Lower lobe of right lung (tissue), 2 donors: Measurements from ENCODE around the gene GRIK1. TPM values are rescaled to one million over a fixed set of nuclear protein-coding genes. Genes with fewer than 3 reads are reported as not detected.

Experiments
- ATAC-seq, 2 donors: fragments of 200-7000 bp; cut with Tn5 transposase; one replicate each; pipeline ENCODE4 v1.9.1; 2020 to 2022; ENCODE audit warnings: mild to moderate bottlenecking in 2 of 2, moderate library complexity in 2 of 2
- DNase-seq: peaks from one replicate; pipeline ENCODE4 v3.0.0-alpha.2; 2020
- H3K27ac ChIP-seq: fragments of 200-600 bp; one replicate; pipeline ENCODE4 v1.8.0; 2022
- H3K27me3 ChIP-seq: fragments of 200-600 bp; one replicate; pipeline ENCODE4 v1.8.0; 2022; ENCODE audit warnings: low read depth
- H3K36me3 ChIP-seq: fragments of 200-600 bp; one replicate; pipeline ENCODE4 v1.8.0; 2022; ENCODE audit warnings: mild to moderate bottlenecking
- H3K4me1 ChIP-seq: fragments of 200-600 bp; one replicate; pipeline ENCODE4 v1.8.0; 2022
- H3K4me3 ChIP-seq: fragments of 200-600 bp; one replicate; pipeline ENCODE4 v1.8.0; 2022; ENCODE audit warnings: mild to moderate bottlenecking
- H3K9me3 ChIP-seq: fragments of 200-600 bp; one replicate; pipeline ENCODE4 v1.8.0; 2022
- intact Hi-C: fragments of 100-400 bp; cut with DNase I; formaldehyde crosslinking; loops from one replicate; pipeline ENCODE4 v1.11.0; 2022
- total RNA-seq: library from RNA; stranded (reverse); fragmentation: NEBNext Ultra II Directional; extraction: Animal tissue kit (Norgen Biotek cat#: 25700); gene quantifications from one replicate; pipeline ENCODE4 v1.2.1, GENCODE V29; 2021
- TF ChIP-seq, protein P1 (sequence below): fragments of 200-600 bp; IDR thresholded peaks from one replicate; pipeline ENCODE4 v1.8.0; 2022; ENCODE audit warnings: antibody characterized with exemption, mild to moderate bottlenecking
- donor health status: DM: no; HTN: yes; CAD: no; lungs with severe emphysema.

The GRIK1 gene
- total RNA-seq, 1 donor from 2014 or later: not detected

DNA sequence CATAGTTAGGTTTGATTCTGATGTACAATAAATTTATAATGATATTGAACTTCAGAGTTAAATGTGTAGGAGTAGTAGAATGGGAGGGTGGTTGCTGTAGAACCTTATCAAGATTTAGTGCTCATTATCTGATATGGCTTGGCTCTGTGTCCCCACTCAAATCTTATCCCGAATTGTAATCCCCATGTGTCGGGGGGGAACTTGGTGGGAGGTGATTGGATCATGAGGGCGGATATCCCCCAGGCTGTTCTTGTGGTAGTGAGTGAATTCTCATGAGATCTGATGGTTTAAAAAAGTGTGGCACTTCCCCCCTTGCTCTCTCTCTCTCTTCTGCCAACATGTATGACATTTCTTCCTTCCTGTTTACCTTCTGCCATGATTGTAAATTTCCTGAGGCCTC lies 265.5 kb downstream of the GRIK1 start:
- no peak for ATAC-seq
- no peak overlapping the region for H3K4me3 ChIP-seq
- no peaks in the 10 kb centered on the region for H3K36me3 ChIP-seq
- DNase-seq: no peak
- no peaks in the 10 kb centered on the region for H3K4me1 ChIP-seq
- no peaks in the 10 kb centered on the region for H3K27me3 ChIP-seq
- no peaks in the 10 kb centered on the region for H3K9me3 ChIP-seq
- intact Hi-C loops: no loop called here
- TF ChIP-seq, protein P1, sequence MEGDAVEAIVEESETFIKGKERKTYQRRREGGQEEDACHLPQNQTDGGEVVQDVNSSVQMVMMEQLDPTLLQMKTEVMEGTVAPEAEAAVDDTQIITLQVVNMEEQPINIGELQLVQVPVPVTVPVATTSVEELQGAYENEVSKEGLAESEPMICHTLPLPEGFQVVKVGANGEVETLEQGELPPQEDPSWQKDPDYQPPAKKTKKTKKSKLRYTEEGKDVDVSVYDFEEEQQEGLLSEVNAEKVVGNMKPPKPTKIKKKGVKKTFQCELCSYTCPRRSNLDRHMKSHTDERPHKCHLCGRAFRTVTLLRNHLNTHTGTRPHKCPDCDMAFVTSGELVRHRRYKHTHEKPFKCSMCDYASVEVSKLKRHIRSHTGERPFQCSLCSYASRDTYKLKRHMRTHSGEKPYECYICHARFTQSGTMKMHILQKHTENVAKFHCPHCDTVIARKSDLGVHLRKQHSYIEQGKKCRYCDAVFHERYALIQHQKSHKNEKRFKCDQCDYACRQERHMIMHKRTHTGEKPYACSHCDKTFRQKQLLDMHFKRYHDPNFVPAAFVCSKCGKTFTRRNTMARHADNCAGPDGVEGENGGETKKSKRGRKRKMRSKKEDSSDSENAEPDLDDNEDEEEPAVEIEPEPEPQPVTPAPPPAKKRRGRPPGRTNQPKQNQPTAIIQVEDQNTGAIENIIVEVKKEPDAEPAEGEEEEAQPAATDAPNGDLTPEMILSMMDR: no peak
- H3K27ac ChIP-seq: no peak overlapping the region

DNA sequence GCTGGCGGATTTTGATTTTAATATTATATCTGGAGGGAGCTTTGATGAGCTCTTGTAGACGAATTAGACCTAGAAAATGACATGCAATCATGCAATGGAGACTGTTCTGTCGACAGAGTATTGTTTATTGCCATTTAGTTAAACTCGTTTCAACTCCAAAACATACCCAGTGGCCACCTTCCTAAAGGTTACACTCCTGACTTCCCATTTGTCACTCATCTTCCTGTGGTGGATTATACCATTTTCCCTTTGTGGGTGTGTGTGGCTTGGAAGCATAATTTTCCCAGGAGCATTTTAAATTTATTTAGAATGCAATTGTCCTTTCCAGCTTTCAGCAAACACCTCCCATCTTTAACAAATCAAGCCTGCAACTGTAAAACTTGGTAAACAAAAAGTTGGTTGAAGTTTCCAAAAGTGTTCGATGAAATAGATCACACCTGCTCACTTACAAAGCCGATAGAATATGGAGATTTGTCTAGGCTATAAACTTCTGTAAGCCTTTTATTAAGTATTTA lies 266.6 kb downstream of the GRIK1 start:
- Histone ChIP-seq H3K4me1 (no peaks in the 10 kb centered on the region), H3K4me3 (no peak overlapping the region), H3K36me3 (no peaks in the 10 kb centered on the region), H3K27ac (no peak overlapping the region), H3K27me3 (no peaks in the 10 kb centered on the region), H3K9me3 (no peaks in the 10 kb centered on the region)
- ATAC-seq (no peak), DNase-seq (no peak)
- intact Hi-C loops: no loop called here
- TF ChIP-seq, protein P1: no peak

DNA sequence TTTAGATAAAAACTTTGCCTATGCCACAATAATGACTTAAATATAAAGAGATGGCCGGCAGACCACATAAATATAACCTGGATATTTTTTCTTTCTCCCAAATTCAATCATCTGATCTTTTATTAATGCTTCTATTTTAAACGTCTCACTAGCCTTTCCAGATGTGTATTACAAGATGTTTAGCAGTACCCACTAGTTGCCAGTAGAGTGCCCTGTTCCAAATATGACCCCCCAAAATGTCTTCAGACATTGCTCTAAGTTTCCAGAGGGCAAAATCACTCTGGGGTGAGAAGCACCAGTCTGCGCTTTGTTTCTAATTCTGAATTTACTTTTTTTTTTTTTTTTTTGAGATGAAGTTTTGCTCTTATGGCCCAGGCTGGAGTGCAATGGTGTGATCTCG lies 268.1 kb downstream of the GRIK1 start:
- intact Hi-C loops: no loop called here
- TF ChIP-seq, protein P1: no peak
- DNase-seq (no peak), ATAC-seq (no peak)
- Histone ChIP-seq H3K27ac (no peak overlapping the region), H3K27me3 (no peaks in the 10 kb centered on the region), H3K4me3 (no peak overlapping the region), H3K9me3 (no peaks in the 10 kb centered on the region), H3K4me1 (no peaks in the 10 kb centered on the region), H3K36me3 (no peaks in the 10 kb centered on the region)

DNA sequence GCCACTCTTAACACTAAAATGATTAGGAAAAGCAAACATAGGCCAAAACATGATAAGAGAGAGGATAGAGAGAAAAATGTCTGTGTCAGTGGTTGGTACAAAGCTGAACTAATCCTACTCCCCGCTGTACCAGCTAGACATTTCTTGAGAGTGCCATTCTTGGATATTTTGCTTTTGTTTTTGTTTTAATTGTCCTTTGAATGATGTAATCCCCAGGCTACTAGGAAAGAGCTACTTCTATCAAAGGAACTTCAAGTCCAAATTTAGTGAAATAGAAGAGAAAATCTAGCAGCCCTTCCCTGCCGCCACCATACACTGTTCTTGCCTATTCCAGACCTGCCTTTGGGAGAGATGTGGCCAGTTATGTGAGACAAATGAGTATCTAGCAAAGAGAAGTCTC lies 269.6 kb downstream of the GRIK1 start:
- no peaks in the 10 kb centered on the region for H3K9me3 ChIP-seq
- H3K27me3 ChIP-seq: no peaks in the 10 kb centered on the region
- no peak overlapping the region for H3K4me3 ChIP-seq
- H3K36me3 ChIP-seq: no peaks in the 10 kb centered on the region
- DNase-seq (no peak), ATAC-seq (no peak)
- no peaks in the 10 kb centered on the region for H3K4me1 ChIP-seq
- intact Hi-C loops: no loop called here
- no peak overlapping the region for H3K27ac ChIP-seq
- TF ChIP-seq, protein P1: no peak

DNA sequence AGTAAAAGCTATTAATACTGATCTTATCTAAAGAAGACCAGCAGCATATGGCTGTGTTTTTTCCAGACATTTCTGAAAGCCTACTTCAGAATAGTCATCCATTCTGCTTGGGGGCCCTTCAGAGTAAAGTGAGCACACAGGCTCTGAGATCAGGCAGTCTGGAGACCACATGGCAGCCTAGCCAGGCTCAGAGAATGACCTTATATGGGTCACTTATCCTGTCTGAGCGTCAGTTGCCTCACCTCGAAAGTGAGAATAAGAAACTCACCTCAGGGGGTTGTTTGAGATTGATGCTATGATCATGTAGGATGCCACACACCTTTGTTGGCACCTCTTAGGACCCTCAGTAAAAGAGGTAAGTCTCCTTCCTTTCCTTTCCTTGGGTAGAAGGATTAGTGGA lies 270.4 kb downstream of the GRIK1 start:
- no peaks in the 10 kb centered on the region for H3K4me1 ChIP-seq
- H3K27ac ChIP-seq: no peak overlapping the region
- H3K27me3 ChIP-seq: no peaks in the 10 kb centered on the region
- TF ChIP-seq, protein P1: no peak
- H3K9me3 ChIP-seq: no peaks in the 10 kb centered on the region
- intact Hi-C loops: no loop called here
- no peak overlapping the region for H3K4me3 ChIP-seq
- H3K36me3 ChIP-seq: no peaks in the 10 kb centered on the region
- no peak for ATAC-seq
- DNase-seq: no peak

DNA sequence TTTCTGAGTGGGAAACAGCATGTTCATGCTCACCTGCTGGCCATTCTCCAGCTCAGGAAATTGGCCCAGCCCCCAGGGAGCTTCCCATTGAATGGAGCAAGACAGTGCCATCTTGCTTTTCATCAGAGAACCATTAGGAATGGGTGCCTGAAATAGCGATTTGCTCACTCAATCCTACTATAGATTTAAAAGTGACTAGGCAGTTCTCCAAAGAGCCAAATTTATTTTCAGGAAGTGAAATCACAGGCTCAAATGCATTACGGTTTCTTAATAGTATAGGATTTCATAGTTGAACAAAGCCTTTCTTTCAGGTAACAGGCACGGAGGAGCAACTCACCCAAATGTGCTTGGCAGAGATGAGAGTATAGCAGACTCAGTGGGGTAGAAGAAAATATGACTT lies 272.1 kb downstream of the GRIK1 start:
- no peak for ATAC-seq
- H3K27ac ChIP-seq: no peak overlapping the region
- H3K9me3 ChIP-seq: no peaks in the 10 kb centered on the region
- TF ChIP-seq, protein P1: no peak
- DNase-seq: no peak
- H3K4me1 ChIP-seq: no peaks in the 10 kb centered on the region
- no peaks in the 10 kb centered on the region for H3K36me3 ChIP-seq
- intact Hi-C loops: no loop called here
- H3K27me3 ChIP-seq: no peaks in the 10 kb centered on the region
- no peak overlapping the region for H3K4me3 ChIP-seq
